ENCODE results near the gene GDF11. TPM values are rescaled to one million over a fixed set of nuclear protein-coding genes. Genes with fewer than 3 reads are reported as not detected.
A peak's percentile ranks its signal among the peaks of the same experiment; 100 is the strongest.

GDF11 gene
- total RNA-seq, 1 experiment from 2014 or later = 5.3 TPM

DNA sequence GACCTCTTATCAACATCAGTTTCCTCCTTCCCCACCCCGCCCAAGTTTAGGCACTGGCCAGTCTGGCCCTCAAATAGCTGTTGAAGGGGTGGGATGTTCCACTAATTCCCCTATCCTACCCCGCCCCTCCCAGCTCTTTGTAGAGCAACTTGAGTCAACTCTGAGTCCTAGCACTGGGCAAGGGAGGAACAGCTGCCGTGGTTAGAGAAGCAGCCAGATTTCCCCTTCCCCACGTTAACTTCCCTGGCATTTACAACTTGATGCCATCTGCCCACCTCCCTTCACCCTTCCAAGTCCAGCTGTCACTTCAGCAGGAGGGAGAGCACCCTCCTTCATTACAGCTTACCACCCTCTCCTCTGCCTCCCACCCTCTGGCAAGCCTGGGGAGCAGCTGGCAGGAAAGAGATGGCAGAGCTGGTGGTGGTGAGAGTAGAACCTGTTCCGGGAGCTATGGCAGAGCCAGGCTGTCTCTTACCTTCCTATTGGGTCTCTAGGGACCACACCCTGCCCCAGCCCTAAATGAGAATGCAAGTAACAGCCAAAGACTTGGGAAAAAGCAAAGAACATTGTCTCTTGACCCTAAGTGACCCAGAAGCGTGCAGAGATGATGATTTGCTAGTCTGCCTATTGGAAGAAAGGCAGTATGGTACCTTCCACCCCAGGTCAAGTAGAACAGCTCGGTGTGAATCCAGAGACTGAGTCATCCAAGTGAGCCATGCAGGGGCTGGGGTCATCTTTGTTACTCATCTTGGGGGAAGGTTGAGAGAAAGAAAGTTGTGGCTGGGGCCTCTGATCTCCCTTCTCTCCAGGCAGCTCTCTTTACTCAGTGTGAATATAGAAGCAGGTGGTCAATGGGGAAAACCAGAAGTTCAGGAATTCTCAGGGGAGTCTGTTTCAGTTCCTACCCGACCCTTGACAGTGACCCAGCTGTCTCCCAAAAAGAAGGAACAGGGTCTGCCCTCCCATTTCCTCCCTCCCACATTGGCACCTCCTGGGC, 25.6 kb upstream of the GDF11 start:
- H3K9me2 ChIP-seq (ENCODE audit: insufficient read depth) = no peaks in the 10 kb centered on the region
- H3K9me3 ChIP-seq (ENCODE audit: control insufficient read depth in 1 of 2, insufficient read depth in 1 of 2, low read depth in 1 of 2, low read length in 2 of 2) = no peaks in the 10 kb centered on the region
- no peak for TF ChIP-seq TCF7L2 (IDR thresholded peaks at IDR 0.05; ENCODE audit: borderline replicate concordance, extremely low read depth, insufficient read depth, insufficient read length)
- no peak for TF ChIP-seq ZFX (IDR thresholded peaks at IDR 0.05)
- no peak for TF ChIP-seq EZH2 (IDR thresholded peaks at IDR 0.05)
- TF ChIP-seq CEBPB (IDR thresholded peaks at IDR 0.05; ENCODE audit: low read depth) = no peak
- TF ChIP-seq EGR1 (IDR thresholded peaks at IDR 0.05; ENCODE audit: low read depth) = no peak
- TF ChIP-seq, protein P1, sequence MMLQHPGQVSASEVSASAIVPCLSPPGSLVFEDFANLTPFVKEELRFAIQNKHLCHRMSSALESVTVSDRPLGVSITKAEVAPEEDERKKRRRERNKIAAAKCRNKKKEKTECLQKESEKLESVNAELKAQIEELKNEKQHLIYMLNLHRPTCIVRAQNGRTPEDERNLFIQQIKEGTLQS (IDR thresholded peaks at IDR 0.05) = no peak
- no peak for TF ChIP-seq EZH2phosphoT487 (IDR thresholded peaks at IDR 0.05; ENCODE audit: borderline replicate concordance)
- TF ChIP-seq, protein P2, sequence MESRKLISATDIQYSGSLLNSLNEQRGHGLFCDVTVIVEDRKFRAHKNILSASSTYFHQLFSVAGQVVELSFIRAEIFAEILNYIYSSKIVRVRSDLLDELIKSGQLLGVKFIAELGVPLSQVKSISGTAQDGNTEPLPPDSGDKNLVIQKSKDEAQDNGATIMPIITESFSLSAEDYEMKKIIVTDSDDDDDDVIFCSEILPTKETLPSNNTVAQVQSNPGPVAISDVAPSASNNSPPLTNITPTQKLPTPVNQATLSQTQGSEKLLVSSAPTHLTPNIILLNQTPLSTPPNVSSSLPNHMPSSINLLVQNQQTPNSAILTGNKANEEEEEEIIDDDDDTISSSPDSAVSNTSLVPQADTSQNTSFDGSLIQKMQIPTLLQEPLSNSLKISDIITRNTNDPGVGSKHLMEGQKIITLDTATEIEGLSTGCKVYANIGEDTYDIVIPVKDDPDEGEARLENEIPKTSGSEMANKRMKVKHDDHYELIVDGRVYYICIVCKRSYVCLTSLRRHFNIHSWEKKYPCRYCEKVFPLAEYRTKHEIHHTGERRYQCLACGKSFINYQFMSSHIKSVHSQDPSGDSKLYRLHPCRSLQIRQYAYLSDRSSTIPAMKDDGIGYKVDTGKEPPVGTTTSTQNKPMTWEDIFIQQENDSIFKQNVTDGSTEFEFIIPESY (IDR thresholded peaks at IDR 0.05; ENCODE audit: extremely low read depth, insufficient replicate concordance, low read length) = no peak
- no peak for TF ChIP-seq SP1 (IDR thresholded peaks at IDR 0.05; ENCODE audit: low read depth)
- TF ChIP-seq SIN3A (IDR thresholded peaks at IDR 0.05; ENCODE audit: low read depth) = no peak
- no peak for TF ChIP-seq JUND (IDR thresholded peaks at IDR 0.05)
- TF ChIP-seq POLR2AphosphoS5 (IDR thresholded peaks at IDR 0.05; ENCODE audit: low read depth, low read length) = no peak
- TF ChIP-seq, protein P3, sequence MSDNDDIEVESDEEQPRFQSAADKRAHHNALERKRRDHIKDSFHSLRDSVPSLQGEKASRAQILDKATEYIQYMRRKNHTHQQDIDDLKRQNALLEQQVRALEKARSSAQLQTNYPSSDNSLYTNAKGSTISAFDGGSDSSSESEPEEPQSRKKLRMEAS (IDR thresholded peaks at IDR 0.05) = no peak
- H3K79me2 ChIP-seq (ENCODE audit: insufficient read depth, low read length) = peaks cover 14% of the 10 kb centered on the region
- intact Hi-C loops (cut with micrococcal nuclease) = no loop called here
- ChIA-PET CTCF (interaction anchor here (0.9 kb wide), 1 partner anchor 335 kb away, joined by 3 read pairs; no protein-coding TSS in a partner anchor), RAD21 (ENCODE audit: low non-redundant PET in 1 of 2, low total read pairs in 2 of 2, uncharacterized antibody in 2 of 2, unreplicated experiment in 2 of 2) (no interaction called here), POLR2A (interaction anchor here (1.2 kb wide), 1 partner anchor 12 kb away, joined by 4 read pairs; the partner anchor contains the start of gene CD63)
- H3K4me3 ChIP-seq (replicated peaks in 1 of 2; ENCODE audit: low read depth in 1 of 2, low read length in 2 of 2) = peak overlapping the region; percentile 75 to 94
- H3K4me2 ChIP-seq (ENCODE audit: low read length) = peak overlapping the region; percentile 93
- peak overlapping the region; percentile 72 for H3K9ac ChIP-seq (ENCODE audit: low read length)
- no peaks in the 10 kb centered on the region for H3K36me3 ChIP-seq (ENCODE audit: control insufficient read depth in 1 of 2, insufficient read depth in 2 of 2, low read length in 2 of 2)
- no peak for ATAC-seq
- H4K20me1 ChIP-seq (ENCODE audit: insufficient read depth) = no peaks in the 10 kb centered on the region
- BruUV-seq (replicated peaks) = no TSS peak
- no peak for DNase-seq (ENCODE audit: low read depth, low spot score)
- peaks cover 33 to 58% of the 10 kb centered on the region in 2 experiments for H3K4me1 ChIP-seq (ENCODE audit: control insufficient read depth in 1 of 2, insufficient read depth in 2 of 2, low read length in 2 of 2)
- H3K27ac ChIP-seq (ENCODE audit: low read depth, low read length) = peak overlapping the region; percentile 84
- peaks cover 6% of the 10 kb centered on the region; the same call in 1 of the 2 replicates for H3K27me3 ChIP-seq (ENCODE audit: insufficient read depth, low read length)
- H2AFZ ChIP-seq (ENCODE audit: low read depth, low read length, poor library complexity, severe bottlenecking) = no peak overlapping the region
